MV-4-11 (cell line): ENCODE measurements around the gene TMEM135.
"Not testable (repeated sequence)": the region's sequence is repeated elsewhere in the genome, so short reads cannot be mapped to it uniquely, and the experiment has no call there.

Source experiments
- DNase-seq: peaks from one replicate; lab custom pipeline; 2025; lab: John Stamatoyannopoulos, UW

The TMEM135 gene

GRCh38 chr11:87020764-87021365 lies 16.9 kb upstream of the TMEM135 start:
- DNase-seq, result no peak

- no peak for DNase-seq
Observed at GRCh38 chr11:87022254-87022653, 15.5 kb upstream of the TMEM135 start.

GRCh38 chr11:87022738-87023137 lies 15.0 kb upstream of the TMEM135 start:
- no peak for DNase-seq

- not testable (repeated sequence) for DNase-seq
Observed at GRCh38 chr11:87026415-87026814, 11.3 kb upstream of the TMEM135 start.

GRCh38 chr11:87030458-87031054 lies 7.2 kb upstream of the TMEM135 start:
- peak; percentile 15 for DNase-seq

GRCh38 chr11:87031433-87032170 lies 6.1 kb upstream of the TMEM135 start:
- no peak for DNase-seq

- no peak for DNase-seq
Observed at GRCh38 chr11:87033561-87033960, 4.2 kb upstream of the TMEM135 start.

GRCh38 chr11:87035976-87036583 lies 1.7 kb upstream of the TMEM135 start:
- peak; percentile 42 for DNase-seq

- DNase-seq, result no peak
Observed at GRCh38 chr11:87036756-87037449, 831 bp upstream of the TMEM135 start.

- no peak for DNase-seq
Observed at GRCh38 chr11:87038235-87038977, 672 bp downstream of the TMEM135 start.

- DNase-seq, result no peak
Observed at GRCh38 chr11:87039371-87039770, 1.6 kb downstream of the TMEM135 start.

- DNase-seq, result no peak
Observed at GRCh38 chr11:87043894-87044293, 6.2 kb downstream of the TMEM135 start.

- no peak for DNase-seq
Observed at GRCh38 chr11:87046824-87047223, 9.1 kb downstream of the TMEM135 start.

GRCh38 chr11:87056091-87056490 lies 18.4 kb downstream of the TMEM135 start:
- DNase-seq, result no peak

- no peak for DNase-seq
Observed at GRCh38 chr11:87057749-87058148, 20.0 kb downstream of the TMEM135 start.

GRCh38 chr11:87059596-87060390 lies 22.1 kb downstream of the TMEM135 start:
- DNase-seq, result no peak

- DNase-seq, result no peak
Observed at GRCh38 chr11:87061766-87062165, 24.0 kb downstream of the TMEM135 start.

- DNase-seq, result no peak
Observed at GRCh38 chr11:87063982-87064381, 26.2 kb downstream of the TMEM135 start.

GRCh38 chr11:87072787-87073186 lies 35.1 kb downstream of the TMEM135 start:
- DNase-seq, result no peak

GRCh38 chr11:87076260-87076783 lies 38.6 kb downstream of the TMEM135 start:
- no peak for DNase-seq
